GM12891 (cell line): Measurements from ENCODE around the gene HERC2.
"Not testable (repeated sequence)": the region's sequence is repeated elsewhere in the genome, so short reads cannot be mapped to it uniquely, and the experiment has no call there.

Experiments used
- PAX5 ChIP-seq: IDR thresholded peaks from 2 replicates; pipeline ENCODE4 v1.6.1; 2011; ENCODE audit warnings: low read length, moderate library complexity, mild to moderate bottlenecking; ENCODE audit not compliant: insufficient read depth, severe bottlenecking
- TAF1 ChIP-seq: IDR thresholded peaks from 2 replicates; pipeline ENCODE4 v1.6.1; 2011; ENCODE audit warnings: low read depth, low read length, control low read depth

- TF ChIP-seq PAX5, TAF1: not testable (repeated sequence)
These were observed 108.6 kb downstream of the HERC2 start for GRCh38 chr15:28213393-28213792.
